HG02943 (cell line): ENCODE results near the gene ALAD.
"Not testable (repeated sequence)": the region's sequence is repeated elsewhere in the genome, so short reads cannot be mapped to it uniquely, and the experiment has no call there.

Source experiments
- ATAC-seq: cut with Tn5 transposase; IDR thresholded peaks from one replicate; pipeline ENCODE4 v1.9.1; 2021; ENCODE audit warnings: mild to moderate bottlenecking, low read depth, moderate library complexity; ENCODE audit not compliant: unreplicated experiment

The ALAD gene

DNA sequence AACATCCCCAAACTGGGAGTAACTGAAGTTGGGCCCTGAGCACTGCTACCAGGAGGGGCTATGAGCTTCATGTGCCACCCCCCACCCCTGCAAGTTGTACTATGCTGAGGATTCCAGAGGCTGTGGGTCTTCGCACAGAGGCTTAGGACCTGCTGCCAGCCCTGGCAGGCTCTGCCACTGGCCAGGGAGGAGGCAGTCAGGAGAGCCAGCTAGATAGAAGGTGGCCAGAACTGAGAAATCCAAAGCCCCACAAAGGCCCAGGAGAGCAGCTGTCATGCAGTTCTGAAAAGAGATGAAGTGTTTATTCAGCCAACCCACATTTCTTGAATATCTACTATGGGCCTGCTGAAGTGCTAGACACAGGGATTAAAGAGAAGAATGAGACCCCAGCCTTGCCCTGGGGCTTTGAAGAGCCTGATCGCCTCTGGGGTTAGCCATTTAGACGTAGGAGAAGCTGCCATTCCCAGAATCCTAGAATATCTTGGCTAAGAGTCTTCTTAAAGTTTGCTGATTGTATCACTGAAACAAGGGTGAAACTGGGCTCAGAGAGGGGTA, 1.4 kb downstream of the ALAD start:
- no peak for ATAC-seq

DNA sequence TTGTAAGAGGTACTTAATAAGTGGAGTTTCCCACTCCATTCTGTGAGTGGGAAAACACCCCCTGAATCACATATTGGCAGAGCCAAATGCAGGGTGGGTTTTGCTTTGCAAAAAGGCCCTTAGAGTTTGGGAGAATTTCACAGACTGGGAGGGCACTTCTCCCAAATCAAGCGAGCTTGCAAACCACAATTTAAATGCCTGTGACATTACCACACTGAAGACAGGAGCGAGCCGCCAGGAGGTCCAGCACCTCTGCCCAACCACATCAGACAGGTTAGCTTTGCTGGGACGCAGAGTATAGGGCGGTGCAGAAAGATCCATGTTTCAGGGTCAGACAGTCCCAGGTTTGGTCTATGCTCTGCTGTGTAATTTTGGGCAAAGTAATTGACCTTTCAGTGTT, 2.3 kb downstream of the ALAD start:
- ATAC-seq, result no peak

DNA sequence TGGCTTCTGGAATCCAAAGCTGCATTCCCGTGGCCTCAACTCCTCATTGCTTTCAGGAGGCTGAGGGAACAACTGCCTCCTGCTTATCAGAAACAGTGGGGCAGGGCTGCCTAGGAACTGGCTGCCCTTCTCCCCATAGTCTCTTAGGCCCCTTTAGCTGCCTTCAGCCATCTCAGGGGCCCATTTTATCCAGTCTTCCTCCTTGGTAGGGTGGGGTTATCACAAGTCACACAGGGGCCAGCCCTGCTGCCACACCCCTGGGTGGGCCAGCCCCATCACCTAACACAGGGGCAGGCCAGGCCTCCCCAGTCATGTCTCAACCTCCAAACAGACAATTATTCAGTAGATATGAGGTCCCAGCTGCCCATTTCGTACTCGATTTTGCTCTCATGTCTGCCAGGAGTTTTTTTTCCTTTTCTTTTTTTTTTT, 3.9 kb downstream of the ALAD start:
- ATAC-seq, result no peak

DNA sequence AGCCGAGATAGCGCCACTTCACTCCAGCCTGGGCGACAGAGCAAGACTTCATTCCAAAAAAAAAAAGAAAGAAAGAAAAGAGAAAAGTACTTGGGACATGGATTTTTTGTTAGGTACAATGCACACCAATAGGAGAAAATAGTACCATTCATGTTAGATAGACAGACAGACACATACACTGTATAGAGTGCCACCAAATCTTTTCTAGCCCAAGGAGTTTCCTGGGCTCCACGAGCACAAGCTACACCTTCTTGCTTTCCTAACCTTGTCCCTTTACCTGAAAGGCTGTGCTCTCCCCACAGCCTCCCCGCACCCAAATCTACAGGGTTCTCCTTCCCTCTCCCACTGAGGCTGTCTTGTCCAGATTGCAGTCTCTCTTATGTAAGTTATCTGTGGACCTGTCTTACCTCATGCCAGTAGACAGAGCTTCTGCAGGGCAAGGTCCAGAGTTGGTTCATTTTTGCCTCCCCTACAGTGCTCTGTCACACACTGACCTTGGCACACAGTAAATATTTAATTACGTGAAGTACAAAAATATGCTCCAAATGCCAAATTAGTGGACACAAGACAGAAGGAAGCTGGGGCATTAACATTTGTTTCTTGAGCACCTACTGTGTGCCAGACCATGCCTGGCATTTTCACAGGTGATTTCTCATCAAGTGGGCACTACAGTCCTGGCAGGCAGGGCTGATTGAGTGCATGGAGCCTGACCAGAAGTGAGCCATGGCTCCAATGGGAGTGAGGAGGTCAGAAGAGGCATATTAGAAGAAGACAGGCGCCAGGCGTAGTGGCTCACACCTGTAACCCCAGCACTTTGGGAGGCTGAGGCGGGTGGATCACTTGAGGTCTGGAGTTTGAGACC, 5.9 kb downstream of the ALAD start:
- no peak for ATAC-seq

DNA sequence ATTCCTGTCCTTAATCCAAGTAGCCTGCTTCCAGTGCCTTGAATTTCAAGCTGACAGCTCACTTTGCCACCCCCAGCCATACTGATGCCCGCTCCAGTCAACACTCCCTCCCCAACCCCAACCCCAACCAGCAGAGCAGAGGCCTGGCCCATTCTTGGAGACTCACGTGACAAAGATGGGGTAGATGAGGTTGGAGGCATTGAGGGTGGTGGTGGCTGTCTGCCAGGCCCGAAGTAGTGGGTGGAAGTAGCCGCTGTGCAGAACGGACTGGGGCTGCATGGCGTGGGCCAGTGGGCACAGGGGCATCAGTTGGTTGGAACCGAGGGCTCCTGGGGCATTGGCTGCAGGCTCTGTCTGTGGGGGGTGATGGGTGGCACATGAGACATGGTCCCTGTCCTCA, 7.8 kb downstream of the ALAD start:
- ATAC-seq, result no peak

DNA sequence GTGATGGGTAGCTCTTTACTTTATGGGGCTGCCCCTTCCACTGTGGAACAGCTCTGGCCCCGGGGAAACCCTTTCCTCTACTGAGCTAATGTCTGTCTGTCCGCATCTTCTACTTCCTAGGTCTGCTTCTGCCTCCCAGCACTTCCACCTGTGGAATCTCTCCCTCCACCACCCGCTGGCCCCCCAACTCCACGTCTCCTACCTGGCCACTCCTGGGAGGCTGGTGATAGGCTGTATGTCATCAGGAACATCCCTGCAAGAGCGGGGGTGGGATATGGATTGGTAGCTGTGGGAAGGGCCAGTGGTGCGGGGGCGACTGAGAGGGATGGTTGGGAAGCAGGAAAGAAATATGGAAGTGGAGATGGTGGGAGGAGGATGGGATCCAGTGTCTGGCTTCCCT, 9.2 kb downstream of the ALAD start:
- no peak for ATAC-seq

DNA sequence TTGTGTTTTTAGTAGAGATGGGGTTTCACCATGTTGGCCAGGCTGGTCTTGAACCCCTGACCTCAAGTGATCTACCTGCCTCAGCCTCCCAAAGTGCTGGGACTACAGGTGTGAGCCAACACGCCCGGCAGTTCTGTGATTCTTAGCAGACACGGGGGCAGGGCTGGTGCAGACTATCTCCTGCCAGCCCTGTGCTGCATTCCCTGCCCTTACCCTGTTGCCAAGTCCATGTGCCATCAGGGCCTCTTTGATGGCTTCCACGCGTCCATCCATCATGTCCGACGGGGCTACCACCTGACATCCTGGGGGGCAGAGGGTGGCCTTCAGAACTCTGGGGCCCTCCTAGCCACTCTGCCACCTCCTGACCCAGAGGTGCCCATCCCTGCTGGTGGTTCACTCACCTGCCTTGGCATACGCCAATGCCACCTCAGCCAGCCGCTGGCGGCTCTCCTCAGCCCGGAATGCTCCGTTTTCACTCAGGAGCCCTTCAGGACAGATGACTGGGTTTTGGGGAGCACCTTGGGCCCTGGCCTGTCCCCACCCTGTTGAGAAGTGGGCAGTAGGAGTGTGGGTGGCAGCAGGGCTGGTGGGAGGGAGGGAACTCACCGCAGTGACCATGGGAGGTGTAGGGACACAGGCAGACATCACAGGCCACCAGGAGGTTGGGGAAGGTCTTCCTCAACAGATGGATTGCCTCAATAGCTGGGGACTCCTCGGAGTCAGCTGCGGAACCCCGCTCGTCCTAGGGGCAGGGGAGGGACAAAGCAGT, 10.7 kb downstream of the ALAD start:
- no peak for ATAC-seq

DNA sequence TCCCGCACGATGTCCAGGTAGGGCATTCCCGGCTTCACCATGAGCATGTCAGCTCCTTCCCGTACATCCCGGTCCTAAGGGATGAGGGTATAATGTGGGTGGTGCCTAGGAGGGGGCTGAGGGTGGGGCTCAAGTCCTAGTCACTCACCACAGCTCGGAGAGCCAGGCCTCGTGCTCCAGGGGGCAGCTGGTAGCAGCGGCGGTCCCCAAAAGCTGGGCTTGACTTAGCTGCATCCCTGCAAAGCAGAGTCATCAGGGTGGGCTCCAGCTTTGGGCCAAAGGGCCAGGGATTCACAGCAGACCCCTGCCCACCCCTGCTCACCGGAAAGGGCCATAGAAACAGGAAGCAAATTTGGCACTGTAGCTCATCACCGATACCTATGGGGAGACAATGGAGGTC, 11.6 kb downstream of the ALAD start:
- no peak for ATAC-seq

DNA sequence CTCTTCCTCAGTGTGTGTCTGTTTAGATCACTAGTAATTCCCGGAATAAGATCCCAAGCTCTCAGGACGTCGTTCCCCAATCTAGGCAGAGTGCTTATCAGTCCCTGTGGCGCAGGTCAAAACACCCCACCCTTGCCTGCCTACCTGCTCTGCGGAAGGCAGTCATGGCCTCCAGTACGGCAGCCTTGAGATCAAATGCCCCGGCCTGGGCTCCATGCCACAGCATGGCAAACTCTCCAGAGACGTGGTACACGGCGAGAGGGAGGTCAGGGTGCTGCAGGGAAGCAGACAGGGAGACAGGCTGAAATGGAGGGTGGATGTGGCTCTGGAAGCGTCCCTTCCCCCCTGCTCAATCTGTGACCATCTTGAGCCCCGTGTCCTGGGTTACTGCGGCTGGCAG, 12.3 kb downstream of the ALAD start:
- no peak for ATAC-seq

DNA sequence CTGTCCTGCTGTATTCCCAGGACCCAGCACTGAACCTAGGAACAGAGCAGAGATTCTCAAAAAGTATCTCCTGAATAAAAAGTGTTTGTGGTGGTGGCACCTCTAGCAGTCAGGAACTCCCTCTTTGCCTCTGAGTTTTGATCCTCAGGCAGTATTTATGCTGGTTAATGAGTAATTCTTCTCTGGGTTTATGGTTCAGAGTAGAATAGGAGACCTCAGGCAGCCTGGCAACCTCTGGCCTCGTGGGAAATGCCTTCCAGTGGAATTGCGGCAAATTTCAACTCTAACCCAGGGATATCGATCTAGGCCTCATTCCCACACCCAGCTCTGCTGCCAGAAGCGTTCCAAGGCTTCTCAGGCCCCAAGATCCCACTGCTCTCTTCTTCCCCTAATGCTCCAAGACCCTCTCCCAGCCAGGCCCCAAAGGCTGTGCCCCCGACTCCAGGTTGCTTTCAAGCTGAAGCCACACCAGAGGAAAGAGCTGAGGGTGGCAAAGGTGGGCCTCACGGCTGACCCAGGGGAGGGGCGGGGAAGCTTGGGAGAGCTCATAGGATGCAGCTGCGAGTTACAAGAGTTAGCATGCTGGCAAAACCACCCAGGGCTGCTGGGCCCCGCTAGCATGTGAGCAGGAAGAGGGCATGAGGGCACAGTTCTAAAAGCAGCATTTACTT, 13.4 kb downstream of the ALAD start:
- no peak for ATAC-seq

DNA sequence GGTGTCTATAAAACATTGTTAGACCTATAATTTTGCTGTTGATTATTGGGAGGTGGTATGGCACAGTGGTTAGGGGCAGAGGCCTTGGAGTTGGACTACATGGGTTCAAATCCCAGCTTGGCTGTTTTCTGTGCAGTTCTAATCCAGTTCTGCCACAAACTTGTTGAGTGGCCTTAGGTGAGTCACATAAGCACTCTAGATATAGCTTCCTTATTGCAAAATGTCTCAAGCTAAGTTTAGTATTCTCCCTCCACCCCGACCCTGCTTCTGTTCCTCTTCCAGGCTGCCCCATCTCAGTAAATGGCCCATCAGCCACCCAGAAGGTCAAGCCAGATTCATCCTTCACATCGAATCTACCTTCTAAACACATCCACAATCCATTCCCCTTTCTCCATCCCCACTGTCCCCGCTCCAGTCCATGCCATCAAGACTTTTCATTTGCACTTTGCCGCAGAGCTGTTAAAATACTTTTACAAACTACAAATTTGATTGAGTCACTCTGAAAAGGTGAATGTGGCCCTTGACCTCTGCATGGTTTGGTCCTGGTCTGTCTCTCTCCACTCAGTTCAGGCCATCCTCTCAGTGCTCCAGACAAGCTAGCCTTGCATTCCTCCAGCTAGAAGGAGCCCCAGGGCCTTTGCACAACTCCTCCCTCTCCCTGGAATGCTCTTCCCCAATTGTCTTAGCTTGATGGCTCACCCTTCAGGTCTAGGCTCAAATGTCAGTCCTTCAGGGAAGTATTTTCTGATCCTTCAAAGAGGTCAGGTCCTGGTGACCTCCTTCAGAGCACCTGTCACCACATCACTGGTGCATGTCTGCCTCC, 14.3 kb downstream of the ALAD start:
- ATAC-seq, result no peak

DNA sequence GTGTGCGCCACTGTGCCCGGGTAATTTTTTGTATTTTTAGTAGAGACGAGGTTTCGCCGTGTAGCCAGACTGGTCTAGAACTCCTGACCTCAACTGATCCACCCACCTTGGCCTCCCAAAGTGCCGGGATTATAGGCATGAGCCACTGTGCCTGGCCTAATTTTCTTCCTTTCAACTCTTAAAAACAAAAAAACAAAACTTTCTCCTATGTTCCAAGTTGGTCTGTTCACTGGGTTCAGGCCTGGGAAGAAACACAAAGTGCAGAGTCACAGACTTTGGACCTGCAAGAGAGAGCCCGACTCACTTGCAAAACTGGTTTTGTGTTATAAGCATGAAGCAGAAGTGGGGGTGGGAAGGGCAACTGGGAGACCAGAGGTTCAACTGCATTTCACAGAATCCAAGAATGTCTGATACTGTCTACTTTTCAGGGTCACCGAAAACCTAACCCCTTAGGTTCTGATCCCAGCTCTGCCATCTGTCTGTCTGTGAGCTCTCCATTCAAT, 19.1 kb downstream of the ALAD start:
- no peak for ATAC-seq

DNA sequence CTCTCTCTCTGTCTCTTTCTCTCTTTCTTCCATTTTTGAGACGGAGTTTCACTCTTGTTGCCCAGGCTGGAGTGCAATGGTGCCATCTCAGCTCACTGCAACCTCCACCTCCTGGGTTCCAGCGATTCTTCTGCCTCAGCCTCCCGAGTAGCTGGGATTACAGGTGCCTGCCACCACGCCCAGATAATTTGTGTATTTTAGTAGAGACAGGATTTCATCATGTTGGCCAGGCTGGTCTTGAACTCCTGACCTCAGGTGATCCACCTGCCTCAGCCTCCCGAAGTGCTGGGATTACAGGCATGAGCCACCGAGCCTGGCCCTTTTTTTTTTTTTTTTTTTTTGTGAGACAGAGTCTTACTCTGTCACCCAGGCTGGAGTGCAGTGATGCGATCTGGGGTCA, 19.6 kb downstream of the ALAD start:
- not testable (repeated sequence) for ATAC-seq

DNA sequence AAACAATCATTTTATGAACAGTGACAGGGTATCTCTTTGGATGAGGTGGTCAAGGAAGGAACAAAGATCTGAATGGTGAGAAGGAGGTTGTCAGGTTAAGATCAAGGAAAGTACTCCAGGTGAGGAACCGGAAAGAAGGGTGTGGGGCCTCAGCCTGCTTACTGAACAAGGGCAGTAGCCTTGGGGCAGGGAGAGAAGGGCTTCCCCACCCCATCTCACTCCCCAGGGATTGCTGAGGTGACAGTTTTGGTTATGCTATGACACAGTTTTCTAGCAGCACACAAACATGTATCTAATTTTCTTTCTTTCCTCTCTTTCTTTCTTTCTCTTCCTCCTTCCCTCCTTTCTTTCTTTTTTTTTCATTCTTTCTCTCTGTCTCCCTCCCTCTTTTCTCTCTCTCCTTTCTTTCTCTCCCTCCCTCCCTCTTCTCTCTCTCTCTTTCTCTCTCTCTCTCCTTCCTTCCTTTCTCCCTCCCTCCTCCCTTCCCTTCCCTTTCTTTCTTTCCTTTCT, 20.2 kb downstream of the ALAD start:
- no peak for ATAC-seq

DNA sequence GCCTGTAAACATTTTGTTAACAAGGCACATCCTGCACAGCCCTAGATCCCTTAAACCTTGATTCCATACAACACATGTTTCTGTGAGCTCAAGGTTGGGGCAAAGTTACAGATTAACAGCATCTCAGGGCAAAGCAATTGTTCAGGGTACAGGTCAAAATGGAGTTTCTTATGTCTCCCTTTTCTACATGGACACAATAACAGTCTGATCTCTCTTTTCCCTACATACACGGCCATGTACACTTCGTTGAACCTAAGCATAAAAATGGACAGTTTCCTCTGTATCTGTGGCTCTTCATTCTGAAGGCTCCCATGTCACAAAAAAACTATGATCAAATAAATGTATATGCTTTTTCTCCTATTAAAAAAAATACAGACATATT, 21.3 kb downstream of the ALAD start:
- ATAC-seq, result not testable (repeated sequence)

DNA sequence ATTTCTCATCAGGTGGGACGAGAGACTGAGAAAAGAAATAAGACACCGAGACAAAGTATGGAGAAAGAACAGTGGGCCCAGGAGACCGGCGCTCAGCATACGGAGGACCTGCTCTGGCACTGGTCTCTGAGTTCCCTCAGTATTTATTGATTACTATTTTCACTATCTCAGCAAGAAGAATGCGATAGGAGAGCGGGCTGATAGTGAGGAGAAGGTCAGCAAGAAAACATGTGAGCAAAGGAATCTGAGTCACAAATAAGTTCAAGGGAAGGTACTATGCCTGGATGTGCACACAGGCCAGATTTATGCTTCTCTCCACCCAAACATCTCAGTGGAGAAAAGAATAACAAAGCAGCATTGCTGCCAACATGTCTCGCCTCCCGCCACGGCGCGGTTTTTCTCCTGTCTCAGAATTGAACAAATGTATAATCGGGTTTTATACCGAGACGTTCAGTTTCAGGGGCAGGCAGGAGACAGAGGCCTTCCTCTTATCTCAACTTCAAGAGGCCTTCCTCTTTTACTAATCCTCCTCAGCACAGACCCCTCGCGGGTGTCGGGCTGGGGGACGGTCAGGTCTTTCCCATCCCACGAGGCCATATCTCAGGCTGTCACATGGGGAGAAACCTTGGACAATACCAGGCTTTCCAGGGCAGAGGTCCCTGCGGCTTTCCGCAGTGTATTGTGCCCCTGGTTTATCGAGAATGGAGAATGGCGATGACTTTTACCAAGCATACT, 21.8 kb downstream of the ALAD start:
- ATAC-seq, result not testable (repeated sequence)

DNA sequence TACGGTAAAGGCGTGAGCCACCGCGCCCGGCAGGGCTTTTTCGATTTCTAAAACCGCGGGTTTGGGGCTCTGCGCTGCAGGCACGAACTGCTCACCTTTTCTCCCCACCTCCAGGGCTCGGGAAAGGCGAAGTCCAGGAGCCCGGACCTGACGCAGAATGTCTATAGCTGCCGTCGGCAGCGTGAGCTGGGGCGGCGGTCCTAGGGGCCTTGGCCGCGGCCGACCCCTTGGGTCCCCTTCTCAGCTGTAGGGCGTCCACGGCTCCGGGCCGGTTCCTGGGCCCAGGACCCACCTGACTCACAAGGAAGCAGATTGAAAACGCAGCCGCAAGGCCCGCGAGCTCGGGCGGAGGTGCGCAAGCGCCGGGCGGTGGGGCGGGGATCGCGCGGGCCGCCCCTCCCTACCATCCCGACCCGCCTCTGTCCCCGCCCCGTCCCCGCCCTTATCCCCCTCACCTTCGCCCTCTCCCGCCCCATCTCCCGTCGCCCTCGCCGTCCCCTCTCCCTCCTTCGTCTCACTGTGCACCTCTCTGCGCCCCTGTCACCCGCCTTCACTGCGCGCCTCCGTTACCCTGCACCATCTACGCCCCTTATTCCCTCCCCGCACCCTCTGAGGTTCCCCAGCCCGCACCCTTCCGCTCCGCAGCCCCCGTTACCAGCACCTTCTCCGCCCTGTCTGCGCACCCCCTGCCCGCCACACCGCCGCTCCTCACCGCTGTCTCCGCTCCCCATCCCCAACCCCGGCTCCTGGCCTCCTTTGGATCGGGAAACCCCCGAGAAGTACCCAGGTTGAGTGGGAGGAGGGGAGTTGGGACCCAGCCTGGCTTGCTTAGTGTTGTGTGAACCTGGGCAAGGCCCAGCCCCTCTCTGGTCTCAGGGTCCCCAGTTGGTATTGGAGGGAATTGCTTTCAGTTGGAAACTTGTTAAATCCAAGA, 24.2 kb downstream of the ALAD start, which contains the start of gene HDHD3:
Gene HDHD3, minus strand, starts transcription at position 353 of the 934 bp plus-strand sequence. CDS start 2,632 bp downstream, outside the sequence.
- ATAC-seq, result peak; percentile 73
